NCI-H446 treated with DMSO at 0.1 percent for 48 hours (cell line): Measurements from ENCODE around the gene SLC7A6.
"Not testable (repeated sequence)": the region's sequence is repeated elsewhere in the genome, so short reads cannot be mapped to it uniquely, and the experiment has no call there.

Experiments
- DNase-seq: peaks from one replicate; lab custom pipeline; 2025; lab: John Stamatoyannopoulos, UW

The SLC7A6 gene

DNA sequence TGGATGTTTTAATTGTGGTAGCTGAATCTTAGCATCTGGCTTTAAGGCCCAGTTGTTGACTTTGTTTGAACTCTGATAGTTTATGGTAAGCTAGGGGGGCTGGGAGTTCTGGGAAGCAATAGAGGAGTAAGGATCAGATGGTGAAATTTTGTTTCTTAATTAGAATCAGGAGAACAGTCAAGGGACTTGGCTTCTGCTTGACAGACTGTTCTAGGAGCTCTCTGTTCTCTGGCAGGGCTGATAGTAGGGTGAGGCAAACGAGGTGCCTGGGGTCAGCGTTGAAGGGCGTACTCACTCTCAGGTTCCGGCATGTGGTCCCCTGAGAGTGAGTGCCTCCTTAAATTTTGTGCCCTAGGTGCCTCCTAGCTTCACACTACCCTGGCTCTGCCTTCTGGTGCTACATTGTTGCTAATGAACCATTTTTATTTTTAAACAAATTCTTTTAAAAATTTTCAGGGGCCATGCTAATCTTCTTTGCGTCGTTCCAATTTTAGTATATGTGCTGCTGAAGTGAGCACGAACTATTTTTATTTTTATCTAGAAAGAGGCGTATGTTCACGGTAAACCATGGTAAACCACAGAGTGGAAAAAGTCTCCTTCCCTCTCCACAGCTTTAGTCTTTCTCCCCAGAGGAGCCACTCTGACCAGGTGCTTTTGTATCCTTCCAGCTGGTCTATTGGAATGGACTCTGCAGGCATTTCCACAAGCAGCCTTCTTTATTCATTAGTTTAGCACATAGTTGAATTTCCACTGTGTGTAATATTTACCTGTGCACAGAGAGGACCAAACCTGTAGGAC, 19.7 kb downstream of the SLC7A6 start:
- no peak for DNase-seq

DNA sequence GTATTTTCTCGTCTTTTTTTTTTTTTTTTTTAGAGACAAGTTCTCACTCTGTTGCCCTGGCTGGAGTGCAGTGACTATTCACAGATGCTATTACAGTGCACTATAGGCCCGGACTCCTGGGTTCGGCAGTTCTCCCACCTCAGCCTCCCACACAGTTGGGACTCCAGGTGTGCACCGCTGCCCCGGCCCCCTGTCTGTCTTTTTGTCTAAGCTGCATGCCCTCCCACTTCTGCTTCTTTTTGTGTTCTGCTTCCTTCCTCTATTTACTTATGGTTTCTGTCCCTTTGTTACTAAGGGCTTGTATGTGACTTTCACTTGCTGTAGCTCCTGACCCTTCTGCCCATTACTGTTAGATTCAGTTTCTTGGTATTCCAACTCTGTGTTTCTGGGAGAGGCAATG, 20.5 kb downstream of the SLC7A6 start:
- DNase-seq = no peak

DNA sequence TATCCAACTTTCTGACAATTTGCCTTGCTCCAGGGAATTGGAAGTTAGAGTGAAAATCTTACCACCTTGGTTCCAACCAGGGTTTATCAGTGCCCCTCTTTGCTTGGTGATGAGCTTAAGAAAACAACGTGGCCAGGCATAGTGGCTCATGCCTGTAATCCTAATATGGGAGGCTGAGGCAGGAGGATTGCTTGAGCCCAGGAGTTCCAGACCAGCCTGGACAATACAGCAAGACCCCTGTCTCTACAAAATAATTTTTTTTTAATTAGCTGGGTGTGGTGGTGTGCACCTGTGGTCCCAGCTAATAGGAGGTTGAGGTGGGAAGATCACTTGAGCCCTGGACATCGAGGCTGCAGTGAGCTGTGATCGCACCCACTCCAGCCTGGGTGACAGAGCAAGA, 21.4 kb downstream of the SLC7A6 start:
- no peak for DNase-seq

DNA sequence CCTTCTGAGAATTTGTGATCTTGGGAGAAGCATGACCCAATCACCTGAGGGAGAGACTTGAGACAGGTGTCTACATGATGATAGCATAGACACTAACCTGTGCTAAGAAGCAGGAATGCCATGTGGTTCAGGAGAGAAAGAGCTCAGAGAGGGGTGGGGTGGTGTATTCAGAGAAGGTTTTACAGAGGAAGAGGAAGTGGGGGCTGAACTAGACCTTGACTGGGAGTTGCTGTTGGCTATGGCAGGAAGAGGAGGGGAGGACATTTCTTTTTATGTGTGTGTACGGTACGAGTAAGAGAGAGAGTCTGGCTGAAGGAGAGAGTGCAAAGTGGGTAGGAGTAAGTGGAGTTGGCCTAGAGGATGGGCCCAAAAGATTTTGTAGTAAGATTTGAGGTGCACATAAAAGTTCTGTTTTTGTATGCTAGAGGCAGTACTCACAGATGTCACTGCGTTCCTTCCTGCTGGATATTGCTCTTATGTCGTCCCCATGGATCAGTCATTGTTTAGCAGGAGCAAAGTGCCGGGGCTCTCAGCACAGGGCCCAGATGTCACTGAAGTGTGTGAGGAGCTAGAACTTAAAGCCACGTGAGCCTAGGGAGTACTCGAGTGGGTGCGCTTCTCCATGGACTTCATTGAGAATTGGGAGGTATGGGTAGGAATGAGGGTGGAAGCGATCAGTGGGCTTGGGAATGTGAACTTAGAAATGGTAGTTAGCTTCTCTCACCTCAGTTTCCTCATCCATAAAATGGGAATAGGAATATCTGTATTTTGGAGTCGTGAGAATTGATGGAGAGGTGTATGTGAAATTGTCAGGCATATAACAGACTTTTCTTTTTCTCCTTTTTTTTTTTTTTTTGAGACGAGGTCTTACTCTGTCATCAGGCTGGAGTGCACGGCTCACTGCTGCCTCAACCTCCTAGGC, 22.1 kb downstream of the SLC7A6 start:
- DNase-seq = no peak

DNA sequence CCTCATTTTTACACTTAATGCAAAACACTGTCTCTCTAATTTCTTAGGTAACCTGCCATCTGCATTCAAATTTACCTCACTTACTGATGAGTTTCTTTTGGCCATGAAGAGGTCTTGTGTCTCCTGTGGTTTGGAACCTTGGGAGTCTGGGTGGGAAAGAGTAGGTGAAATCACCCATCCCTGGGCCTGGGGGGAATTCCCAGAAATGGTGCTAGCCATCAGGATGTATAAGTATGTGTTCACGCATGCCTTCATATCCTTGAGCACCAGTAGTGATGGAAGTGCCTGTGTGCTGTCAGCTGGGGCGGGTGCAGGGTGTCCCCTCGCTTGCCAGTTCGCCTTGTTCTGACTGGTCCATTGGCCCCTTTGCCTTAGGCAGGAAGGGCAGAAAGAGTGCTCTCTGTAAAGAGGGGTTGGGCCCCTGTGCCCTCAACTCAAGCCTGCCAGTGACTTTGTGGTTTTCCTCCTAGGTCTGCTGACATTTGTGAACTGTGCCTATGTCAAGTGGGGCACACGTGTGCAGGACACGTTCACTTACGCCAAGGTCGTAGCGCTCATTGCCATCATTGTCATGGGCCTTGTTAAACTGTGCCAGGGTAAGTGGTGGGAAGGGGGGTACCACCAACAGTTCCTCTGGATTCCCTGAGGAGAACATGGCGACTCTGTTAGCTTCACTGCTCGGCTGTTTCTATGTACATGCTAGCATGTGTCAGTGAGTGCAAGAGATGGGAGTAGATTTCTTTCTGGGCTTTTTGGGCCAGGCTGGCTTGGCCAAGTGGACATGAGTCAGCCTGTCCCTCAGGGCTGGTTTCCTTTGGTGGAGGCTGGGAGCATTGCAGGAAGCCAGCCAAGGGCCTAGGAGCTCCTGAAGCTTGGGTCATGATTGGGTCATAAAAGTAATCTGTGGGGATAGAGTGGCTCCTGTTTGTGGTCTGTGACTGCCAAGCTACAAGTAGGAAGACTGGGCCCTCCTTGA, 23.2 kb downstream of the SLC7A6 start:
- no peak for DNase-seq

DNA sequence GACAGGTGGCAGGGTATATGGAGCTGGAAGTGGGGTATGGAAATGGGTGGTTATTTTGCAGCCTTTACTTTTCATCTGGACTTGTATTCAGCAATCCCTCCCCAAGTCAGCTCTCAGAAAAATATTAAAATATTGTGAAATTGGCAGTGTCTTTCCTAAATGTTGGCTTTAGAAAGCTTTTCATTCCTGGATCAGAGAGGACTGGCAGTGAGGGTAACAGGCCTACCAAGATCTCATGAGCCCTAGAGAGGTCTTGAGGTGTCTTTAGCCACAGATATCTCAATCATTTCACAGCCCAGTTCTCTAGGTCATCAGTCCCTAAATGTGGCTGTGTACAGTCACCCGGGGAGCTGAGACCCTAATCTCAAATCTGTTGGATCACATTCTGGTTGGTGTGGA, 23.9 kb downstream of the SLC7A6 start:
- DNase-seq = no peak

DNA sequence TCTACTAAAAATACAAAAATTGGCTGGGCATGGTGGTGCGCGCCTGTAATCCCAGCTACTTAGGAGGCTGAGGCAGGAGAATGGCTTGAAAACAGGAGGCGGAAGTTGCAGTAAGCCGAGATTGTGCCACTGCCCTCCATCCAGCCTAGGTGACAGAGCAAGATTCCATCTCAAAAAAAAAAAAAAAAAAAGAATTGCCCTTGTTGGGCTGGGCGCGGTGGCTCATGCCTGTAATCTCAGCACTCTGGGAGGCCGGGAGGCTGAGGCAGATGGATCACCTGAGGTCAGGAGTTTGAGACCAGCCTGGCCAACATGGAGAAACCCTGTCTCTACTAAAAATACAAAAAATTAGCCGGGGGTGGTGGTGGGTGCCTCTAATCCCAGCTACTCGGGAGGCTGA, 24.5 kb downstream of the SLC7A6 start:
- not testable (repeated sequence) for DNase-seq

DNA sequence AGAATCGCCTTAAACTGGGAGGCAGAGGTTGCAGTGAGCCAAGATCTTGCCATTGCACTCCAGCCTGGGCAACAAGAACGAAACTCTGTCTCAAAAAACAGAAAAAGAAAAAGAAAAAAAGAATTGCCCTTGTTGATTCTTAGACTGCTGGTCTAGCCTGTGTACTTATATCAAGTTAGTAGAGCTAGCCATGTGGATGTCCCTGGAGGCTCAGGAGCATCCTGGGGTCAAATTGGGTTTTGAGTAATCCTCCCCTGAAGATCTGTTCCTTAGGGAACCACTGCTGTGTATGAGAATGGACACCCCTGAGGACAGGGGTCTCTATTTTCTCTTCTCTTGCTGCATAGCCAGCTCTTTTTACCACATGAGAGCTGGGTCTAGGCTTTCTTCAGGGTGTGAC, 24.9 kb downstream of the SLC7A6 start:
- DNase-seq = no peak

DNA sequence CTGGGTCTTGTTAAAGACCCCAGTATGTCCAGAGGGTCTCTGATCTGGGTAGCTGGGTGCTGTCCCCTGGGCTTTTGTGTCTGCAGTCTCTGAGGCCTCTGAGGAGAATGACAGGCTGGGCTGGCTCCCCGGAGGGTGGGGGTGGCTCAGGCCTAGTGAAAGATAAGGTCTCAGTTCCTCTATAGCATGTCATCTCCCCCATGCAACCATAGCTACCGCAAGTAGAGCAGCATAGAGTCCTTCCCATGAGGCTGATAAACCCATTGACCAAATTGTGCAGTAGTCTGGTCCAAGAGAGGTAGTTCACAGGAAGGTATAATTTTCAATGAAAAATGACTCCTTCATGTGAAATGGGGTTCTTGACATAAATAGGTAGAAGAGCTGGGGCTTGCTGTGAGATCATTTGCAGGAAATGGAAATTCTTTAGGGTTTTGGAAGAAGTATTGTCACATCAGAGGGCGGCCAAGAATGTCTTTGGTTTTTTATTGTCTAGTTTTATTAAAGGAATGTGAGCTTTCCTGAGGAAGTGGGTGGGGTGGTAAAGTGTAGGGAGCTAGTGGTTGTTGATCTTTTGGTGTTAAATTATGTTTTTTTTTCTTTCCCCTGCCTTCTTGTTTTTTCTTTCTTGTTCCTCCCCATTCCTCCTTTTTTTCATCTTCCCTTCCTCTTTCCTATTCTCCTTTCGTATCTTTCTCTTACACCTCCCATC, 25.4 kb downstream of the SLC7A6 start:
- no peak for DNase-seq

DNA sequence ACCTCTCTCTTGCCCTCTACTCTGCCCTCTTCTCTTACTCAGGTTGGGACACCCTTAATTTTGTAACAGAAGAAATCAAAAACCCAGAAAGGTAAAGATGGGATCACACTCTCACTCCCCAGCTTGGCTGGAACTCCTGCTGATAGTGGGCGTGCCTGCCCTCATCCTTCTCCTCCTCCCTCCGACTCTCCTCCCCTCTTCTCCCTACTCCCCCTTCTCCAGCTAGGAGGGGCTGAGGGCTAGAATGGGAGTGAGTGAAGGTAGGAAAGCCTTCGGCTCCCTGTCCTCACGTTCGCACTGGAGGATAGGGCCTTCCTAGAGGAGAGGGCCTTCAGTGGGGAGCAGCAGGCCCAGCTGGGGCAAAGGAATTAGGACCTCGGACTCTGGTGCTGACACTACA, 26.1 kb downstream of the SLC7A6 start:
- no peak for DNase-seq

DNA sequence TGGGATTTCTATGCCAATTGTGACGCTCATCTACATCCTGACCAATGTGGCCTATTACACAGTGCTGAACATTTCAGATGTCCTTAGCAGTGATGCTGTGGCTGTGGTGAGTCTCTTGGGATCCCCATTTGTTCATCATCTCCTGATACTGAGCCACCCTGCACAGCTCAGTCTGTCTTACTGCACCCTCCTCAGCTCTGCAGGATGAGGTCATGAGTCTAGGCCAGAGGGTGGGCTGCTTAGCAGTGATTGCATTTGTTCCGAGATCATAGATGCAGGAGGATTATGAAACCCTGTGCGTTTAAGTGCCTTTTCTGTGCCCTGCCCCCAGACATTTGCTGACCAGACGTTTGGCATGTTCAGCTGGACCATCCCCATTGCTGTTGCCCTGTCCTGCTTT, 26.9 kb downstream of the SLC7A6 start:
- no peak for DNase-seq

DNA sequence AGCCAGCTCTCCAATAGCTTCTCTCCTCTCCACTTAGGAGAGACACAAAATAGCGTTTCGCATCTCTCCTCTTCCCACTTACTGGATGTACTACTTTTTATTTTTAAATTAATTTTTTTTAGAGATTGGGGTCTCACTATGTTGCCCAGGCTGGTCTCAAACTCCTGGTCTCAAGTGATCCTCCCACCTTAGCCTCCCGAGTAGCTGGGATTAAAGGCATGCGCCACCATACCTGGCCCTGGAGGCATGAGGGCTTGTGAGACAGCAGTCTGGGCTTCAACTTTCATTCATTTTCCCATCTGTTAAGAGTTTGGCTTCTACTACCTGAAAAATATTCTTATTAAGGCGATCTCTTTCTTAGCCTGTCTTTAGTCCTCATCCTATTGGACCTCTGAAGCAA, 28.1 kb downstream of the SLC7A6 start:
- no peak for DNase-seq

DNA sequence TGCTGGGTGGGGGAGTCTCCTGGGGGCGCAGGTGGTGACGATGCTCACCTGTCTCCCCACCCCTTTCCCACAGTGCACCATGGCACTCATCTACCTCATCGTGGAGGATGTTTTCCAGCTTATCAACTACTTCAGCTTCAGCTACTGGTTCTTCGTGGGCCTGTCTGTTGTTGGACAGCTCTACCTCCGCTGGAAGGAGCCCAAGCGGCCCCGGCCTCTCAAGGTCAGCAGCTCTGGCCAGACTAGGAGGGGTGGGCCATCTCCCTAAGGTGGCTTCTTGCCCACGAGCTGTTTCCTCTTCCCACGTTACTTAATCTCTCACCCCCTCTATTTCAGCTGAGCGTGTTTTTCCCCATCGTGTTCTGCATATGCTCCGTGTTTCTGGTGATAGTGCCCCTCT, 32.0 kb downstream of the SLC7A6 start:
- no peak for DNase-seq

DNA sequence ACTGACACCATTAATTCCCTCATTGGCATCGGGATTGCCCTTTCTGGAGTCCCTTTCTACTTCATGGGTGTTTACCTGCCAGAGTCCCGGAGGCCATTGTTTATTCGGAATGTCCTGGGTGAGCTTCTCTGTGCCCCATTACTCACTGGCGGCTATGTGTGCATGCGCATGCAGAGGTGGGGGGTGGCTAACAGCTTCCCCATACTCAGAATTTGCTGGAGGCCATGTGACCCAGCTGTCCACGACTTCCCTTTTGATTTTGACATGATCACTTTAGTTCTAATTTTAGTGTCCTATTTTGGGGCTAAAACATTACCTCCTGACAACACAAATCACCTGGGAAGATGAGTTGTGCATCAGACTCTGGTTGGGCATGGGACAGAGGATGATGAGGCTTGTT, 32.4 kb downstream of the SLC7A6 start:
- DNase-seq = no peak

DNA sequence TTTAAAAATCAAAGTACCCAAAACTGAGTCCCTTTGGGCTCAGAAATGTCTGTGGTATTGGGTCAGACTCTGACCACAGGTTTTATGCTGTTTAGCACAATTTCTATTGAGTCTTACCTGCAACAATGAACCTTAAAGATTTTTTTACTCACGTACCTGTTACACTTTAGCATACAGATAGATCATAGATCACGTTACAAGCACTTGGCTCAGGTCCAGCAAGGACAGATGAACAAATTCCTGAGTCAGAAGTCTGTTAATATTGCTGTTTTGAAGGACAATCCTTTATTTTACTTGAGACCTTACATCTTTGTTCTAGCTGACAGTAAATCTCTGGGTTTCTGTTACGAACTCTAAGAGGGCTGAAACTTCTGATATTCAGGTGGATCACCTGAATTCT, 33.6 kb downstream of the SLC7A6 start:
- DNase-seq = no peak

DNA sequence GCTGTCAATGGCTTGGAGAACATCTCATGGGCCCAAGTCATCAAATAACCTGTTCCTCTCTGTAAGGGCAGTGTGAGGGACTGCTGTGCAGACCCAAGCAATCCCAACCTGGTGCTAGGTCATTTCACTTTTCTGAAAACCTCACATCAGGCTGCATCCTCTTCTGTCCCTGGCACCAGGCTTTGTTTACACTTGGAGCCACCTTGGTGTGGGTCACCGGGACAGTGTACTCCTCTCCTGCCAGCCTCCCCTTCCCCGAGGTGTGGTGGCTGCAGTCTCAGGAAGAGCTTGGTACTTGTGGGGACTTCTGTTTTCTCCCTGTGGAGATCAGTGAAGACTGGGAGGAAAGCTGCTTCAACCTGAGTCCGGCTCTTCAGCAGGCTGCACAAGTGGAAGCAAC, 34.0 kb downstream of the SLC7A6 start:
- DNase-seq = no peak

DNA sequence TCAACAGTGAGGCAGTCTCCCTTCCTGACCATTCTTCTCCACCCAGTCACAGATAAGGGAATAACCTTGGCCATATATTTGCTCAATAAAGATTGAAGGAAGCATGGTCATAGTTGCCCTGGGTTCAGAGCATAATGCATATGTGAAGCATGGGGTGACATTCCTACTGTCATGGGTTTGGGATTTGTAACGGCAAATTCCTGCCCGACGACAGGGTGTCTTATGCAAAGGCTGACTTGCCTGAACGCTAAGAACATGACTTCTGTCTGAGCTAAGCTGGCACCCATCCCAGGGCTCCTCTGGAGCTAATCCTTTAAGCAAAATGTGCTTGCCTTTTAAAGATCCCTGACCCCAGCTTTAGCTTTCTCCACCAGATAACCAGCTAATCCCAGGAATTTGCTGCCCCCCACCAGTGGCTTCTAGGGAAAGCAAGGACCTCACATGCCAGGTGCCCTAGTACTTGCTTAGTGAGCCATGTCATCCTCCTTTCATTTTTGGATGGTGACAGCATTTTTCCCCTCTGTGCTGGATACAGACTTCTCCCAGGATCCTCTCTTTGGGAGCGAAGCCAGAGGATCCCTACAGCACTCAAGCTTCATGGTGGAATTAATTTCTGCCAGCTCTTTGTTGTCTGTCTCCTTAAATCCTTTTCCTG, 34.7 kb downstream of the SLC7A6 start:
- peak; percentile 1 for DNase-seq

DNA sequence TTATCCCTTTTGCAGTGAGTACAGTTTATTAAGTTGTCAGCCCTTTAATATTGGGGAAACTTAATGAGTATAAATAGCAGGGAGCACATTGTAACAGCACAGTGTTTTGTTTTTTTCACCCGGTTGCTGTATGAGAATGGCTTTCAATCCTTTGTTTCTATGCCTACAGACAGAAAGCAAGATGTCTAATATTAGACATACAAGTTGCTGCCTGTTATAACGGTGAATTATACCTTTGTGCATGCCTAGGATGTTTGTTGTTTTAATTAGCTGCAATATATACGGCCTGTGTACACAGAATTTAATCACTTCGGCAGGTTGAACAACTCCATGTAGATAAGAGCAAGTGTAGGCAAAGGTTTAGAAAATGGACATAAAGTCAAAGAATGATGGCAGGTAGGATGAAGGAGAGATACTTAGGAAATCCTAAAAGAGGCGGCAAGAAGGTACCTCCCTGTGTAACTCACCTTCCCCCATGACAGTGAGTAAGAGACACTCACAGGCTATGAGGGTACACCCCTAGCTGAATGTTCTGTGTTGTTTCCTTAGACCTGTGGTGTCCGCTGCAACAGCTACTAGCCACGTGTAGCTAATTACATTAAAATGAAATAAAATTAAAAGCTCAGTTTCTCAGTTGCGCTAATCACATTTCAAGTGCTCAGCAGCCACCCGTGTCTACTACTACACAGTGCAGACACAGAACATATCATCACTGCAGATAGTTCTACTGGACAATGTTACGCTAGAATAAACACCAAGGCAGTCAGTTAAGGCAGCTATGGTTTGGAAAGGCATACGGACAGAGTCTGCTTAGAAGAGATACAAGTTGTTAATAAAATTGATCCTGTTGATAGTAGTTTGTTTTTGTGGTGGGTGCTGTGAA, 35.5 kb downstream of the SLC7A6 start:
- no peak for DNase-seq

DNA sequence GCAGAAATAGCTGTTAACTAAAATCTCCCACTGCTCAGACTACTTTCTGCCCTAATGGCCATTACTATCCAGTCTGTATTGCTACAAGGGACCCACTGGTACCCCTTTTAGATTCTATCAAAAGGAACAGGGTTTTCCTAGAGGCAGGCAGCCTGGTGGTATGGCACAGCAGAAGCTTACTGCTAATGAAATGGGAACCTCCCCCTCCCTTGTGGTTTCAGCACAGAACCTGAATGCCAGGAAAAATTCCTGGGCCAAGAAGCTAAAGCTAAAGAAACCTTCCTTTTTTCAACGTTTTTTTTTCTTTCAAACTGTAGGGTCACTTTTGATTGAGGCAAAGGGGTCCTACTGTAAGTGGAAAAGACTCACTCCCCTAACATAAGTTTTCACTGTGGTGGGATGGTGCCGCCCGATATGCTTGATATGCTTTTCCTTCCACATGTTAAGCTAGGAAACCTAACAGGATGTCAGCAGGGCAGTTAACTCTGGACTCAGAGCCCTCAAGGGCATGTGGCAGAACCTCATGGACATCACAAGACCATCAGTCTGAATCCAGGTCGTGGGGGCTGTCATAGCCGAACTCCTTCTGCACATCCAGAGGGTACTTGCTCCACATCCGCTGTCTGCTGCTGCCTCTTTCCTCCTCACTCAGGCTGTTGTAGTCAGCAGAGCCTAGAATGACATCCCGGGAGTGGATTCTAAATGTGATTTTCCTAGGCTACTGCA, 36.6 kb downstream of the SLC7A6 start:
- no peak for DNase-seq
